ENCODE data around the gene HTT. TPM values are rescaled to one million over a fixed set of nuclear protein-coding genes. Genes with fewer than 3 reads are reported as not detected.

The HTT gene
- total and polyA plus RNA-seq, 9 of the 15 experiments (the other 6 are each of a cell fraction or from before 2014, with no cell fraction given), result 0.66 to 31.6 (median 14.7) TPM

DNA sequence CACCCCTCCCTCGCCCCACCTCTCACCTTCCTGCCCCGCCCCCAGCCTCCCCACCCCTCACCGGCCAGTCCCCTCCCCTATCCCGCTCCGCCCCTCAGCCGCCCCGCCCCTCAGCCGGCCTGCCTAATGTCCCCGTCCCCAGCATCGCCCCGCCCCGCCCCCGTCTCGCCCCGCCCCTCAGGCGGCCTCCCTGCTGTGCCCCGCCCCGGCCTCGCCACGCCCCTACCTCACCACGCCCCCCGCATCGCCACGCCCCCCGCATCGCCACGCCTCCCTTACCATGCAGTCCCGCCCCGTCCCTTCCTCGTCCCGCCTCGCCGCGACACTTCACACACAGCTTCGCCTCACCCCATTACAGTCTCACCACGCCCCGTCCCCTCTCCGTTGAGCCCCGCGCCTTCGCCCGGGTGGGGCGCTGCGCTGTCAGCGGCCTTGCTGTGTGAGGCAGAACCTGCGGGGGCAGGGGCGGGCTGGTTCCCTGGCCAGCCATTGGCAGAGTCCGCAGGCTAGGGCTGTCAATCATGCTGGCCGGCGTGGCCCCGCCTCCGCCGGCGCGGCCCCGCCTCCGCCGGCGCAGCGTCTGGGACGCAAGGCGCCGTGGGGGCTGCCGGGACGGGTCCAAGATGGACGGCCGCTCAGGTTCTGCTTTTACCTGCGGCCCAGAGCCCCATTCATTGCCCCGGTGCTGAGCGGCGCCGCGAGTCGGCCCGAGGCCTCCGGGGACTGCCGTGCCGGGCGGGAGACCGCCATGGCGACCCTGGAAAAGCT is at the start of gene HTT, which contains the start of gene HTT-AS (continued):
- TF ChIP-seq, protein P1, sequence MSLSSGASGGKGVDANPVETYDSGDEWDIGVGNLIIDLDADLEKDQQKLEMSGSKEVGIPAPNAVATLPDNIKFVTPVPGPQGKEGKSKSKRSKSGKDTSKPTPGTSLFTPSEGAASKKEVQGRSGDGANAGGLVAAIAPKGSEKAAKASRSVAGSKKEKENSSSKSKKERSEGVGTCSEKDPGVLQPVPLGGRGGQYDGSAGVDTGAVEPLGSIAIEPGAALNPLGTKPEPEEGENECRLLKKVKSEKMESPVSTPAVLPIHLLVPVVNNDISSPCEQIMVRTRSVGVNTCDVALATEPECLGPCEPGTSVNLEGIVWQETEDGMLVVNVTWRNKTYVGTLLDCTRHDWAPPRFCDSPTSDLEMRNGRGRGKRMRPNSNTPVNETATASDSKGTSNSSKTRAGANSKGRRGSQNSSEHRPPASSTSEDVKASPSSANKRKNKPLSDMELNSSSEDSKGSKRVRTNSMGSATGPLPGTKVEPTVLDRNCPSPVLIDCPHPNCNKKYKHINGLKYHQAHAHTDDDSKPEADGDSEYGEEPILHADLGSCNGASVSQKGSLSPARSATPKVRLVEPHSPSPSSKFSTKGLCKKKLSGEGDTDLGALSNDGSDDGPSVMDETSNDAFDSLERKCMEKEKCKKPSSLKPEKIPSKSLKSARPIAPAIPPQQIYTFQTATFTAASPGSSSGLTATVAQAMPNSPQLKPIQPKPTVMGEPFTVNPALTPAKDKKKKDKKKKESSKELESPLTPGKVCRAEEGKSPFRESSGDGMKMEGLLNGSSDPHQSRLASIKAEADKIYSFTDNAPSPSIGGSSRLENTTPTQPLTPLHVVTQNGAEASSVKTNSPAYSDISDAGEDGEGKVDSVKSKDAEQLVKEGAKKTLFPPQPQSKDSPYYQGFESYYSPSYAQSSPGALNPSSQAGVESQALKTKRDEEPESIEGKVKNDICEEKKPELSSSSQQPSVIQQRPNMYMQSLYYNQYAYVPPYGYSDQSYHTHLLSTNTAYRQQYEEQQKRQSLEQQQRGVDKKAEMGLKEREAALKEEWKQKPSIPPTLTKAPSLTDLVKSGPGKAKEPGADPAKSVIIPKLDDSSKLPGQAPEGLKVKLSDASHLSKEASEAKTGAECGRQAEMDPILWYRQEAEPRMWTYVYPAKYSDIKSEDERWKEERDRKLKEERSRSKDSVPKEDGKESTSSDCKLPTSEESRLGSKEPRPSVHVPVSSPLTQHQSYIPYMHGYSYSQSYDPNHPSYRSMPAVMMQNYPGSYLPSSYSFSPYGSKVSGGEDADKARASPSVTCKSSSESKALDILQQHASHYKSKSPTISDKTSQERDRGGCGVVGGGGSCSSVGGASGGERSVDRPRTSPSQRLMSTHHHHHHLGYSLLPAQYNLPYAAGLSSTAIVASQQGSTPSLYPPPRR (CRISPR knock-in tag; IDR thresholded peaks at IDR 0.05; ENCODE audit: borderline replicate concordance), result no peak
- TF ChIP-seq MEIS2 (IDR thresholded peaks at IDR 0.05; ENCODE audit: partially characterized antibody), result peak; percentile 81
- TF ChIP-seq OTX1 (CRISPR knock-in tag; IDR thresholded peaks at IDR 0.05), result peak; percentile 72; the same call in 1 of the 2 replicates
- TF ChIP-seq ATF7 (IDR thresholded peaks at IDR 0.05), result peak; percentile 79; the same call in 1 of the 2 replicates
- TF ChIP-seq, protein P2, sequence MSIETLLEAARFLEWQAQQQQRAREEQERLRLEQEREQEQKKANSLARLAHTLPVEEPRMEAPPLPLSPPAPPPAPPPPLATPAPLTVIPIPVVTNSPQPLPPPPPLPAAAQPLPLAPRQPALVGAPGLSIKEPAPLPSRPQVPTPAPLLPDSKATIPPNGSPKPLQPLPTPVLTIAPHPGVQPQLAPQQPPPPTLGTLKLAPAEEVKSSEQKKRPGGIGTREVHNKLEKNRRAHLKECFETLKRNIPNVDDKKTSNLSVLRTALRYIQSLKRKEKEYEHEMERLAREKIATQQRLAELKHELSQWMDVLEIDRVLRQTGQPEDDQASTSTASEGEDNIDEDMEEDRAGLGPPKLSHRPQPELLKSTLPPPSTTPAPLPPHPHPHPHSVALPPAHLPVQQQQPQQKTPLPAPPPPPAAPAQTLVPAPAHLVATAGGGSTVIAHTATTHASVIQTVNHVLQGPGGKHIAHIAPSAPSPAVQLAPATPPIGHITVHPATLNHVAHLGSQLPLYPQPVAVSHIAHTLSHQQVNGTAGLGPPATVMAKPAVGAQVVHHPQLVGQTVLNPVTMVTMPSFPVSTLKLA (conservative IDR thresholded peaks at IDR 0.05), result peak; percentile 68 to 80
- 0 out of 2 replicates have a peak, but pooled peaks have one; percentile 44 for TF ChIP-seq ZNF583 (CRISPR knock-in tag; IDR thresholded peaks at IDR 0.05)
- TF ChIP-seq, protein P3, sequence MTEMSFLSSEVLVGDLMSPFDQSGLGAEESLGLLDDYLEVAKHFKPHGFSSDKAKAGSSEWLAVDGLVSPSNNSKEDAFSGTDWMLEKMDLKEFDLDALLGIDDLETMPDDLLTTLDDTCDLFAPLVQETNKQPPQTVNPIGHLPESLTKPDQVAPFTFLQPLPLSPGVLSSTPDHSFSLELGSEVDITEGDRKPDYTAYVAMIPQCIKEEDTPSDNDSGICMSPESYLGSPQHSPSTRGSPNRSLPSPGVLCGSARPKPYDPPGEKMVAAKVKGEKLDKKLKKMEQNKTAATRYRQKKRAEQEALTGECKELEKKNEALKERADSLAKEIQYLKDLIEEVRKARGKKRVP (CRISPR knock-in tag; IDR thresholded peaks at IDR 0.05), result peak; percentile 33; the same call in 1 of the 2 replicates
- TF ChIP-seq ATF1 (CRISPR knock-in tag; IDR thresholded peaks at IDR 0.05), result no peak
- TF ChIP-seq ATF1 (tag; IDR thresholded peaks at IDR 0.05), result peak; percentile 88
- TF ChIP-seq, protein P4, sequence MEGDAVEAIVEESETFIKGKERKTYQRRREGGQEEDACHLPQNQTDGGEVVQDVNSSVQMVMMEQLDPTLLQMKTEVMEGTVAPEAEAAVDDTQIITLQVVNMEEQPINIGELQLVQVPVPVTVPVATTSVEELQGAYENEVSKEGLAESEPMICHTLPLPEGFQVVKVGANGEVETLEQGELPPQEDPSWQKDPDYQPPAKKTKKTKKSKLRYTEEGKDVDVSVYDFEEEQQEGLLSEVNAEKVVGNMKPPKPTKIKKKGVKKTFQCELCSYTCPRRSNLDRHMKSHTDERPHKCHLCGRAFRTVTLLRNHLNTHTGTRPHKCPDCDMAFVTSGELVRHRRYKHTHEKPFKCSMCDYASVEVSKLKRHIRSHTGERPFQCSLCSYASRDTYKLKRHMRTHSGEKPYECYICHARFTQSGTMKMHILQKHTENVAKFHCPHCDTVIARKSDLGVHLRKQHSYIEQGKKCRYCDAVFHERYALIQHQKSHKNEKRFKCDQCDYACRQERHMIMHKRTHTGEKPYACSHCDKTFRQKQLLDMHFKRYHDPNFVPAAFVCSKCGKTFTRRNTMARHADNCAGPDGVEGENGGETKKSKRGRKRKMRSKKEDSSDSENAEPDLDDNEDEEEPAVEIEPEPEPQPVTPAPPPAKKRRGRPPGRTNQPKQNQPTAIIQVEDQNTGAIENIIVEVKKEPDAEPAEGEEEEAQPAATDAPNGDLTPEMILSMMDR (IDR thresholded peaks at IDR 0.05 in 2 of 3, conservative IDR thresholded peaks at IDR 0.05 in 1 of 3; ENCODE audit: insufficient read depth in 2 of 3, low read depth in 1 of 3, low read length in 3 of 3), result peak in 2 of 3 experiments; percentile 25 to 36; a peak in 2 of 6 replicates
- peak; percentile 31; the same call in 1 of the 2 replicates for TF ChIP-seq MYC (IDR thresholded peaks at IDR 0.05; ENCODE audit: low read depth, low read length)
- TF ChIP-seq MYC (CRISPR knock-in tag; IDR thresholded peaks at IDR 0.05; ENCODE audit: borderline replicate concordance, low read depth), result no peak
- peak; percentile 91 for TF ChIP-seq POLR2G (IDR thresholded peaks at IDR 0.05; ENCODE audit: low read depth, low read length)
- peak; percentile 7 to 10; a peak in 1 of 4 replicates for TF ChIP-seq SIX5 (IDR thresholded peaks at IDR 0.05; ENCODE audit: borderline replicate concordance in 1 of 2, insufficient read depth in 1 of 2, low read depth in 1 of 2, low read length in 2 of 2)
- TF ChIP-seq POLR2AphosphoS5 (IDR thresholded peaks at IDR 0.05; ENCODE audit: control insufficient read depth, insufficient read depth, low read depth, low read length), result peak; percentile 63
- peak; percentile 61 for TF ChIP-seq POLR2B (IDR thresholded peaks at IDR 0.05; ENCODE audit: low read depth, partially characterized antibody)
- peak; percentile 67 for TF ChIP-seq SMAD4 (CRISPR knock-in tag; conservative IDR thresholded peaks at IDR 0.05)
